Brain microvascular endothelial cell (primary cell): ENCODE measurements around the gene SASH1.
"Not testable (repeated sequence)": the region's sequence is repeated elsewhere in the genome, so short reads cannot be mapped to it uniquely, and the experiment has no call there.

Source experiments
- DNase-seq: peaks from one replicate; pipeline ENCODE4 v3.0.0-alpha.2; 2020
- H3K27ac ChIP-seq: fragments of 250-450 bp; sonication (Bioruptor Pico); 2 replicates; pipeline ENCODE4 v1.5.1; 2020; ENCODE audit warnings: mild to moderate bottlenecking, moderate library complexity
- H3K27me3 ChIP-seq: fragments of 250-450 bp; sonication (Bioruptor Pico); replicated peaks from 2 replicates; pipeline ENCODE4 v1.5.1; 2020; ENCODE audit warnings: mild to moderate bottlenecking
- H3K36me3 ChIP-seq: fragments of 250-450 bp; sonication (Bioruptor Pico); replicated peaks from 2 replicates; pipeline ENCODE4 v1.5.1; 2020; ENCODE audit warnings: mild to moderate bottlenecking
- H3K4me3 ChIP-seq: 2 replicates; pipeline ENCODE4 v1.5.1; 2011; ENCODE audit warnings: low read depth, mild to moderate bottlenecking, control low read depth, low read length, moderate library complexity
- CTCF ChIP-seq: IDR thresholded peaks from 2 replicates; pipeline ENCODE4 v1.5.1; 2011; ENCODE audit warnings: low read depth, mild to moderate bottlenecking, moderate library complexity, low read length, control low read depth, inconsistent platforms; ENCODE audit errors: missing control alignments
- in situ Hi-C: cut with HindIII; loops from 2 replicates; pipeline ENCODE4 v1.10.0; 2017; ENCODE audit warnings: low sequenced_read_pairs, low pct_ligation_motif_present

The SASH1 gene

GRCh38 chr6:148383658-148384368 is 41.2 kb downstream of the SASH1 start:
- H3K27ac ChIP-seq = no peak overlapping the region
- H3K27me3 ChIP-seq = no peaks in the 10 kb centered on the region
- no peak for TF ChIP-seq CTCF
- no peak overlapping the region for H3K4me3 ChIP-seq
- no peak for DNase-seq
- no peaks in the 10 kb centered on the region for H3K36me3 ChIP-seq
- in situ Hi-C loops = no loop called here

GRCh38 chr6:148385379-148385778 is 42.7 kb downstream of the SASH1 start:
- H3K27ac ChIP-seq = no peak overlapping the region
- no peak for TF ChIP-seq CTCF
- no peaks in the 10 kb centered on the region for H3K36me3 ChIP-seq
- in situ Hi-C loops = no loop called here
- H3K27me3 ChIP-seq = no peaks in the 10 kb centered on the region
- DNase-seq = no peak
- no peak overlapping the region for H3K4me3 ChIP-seq

DNA sequence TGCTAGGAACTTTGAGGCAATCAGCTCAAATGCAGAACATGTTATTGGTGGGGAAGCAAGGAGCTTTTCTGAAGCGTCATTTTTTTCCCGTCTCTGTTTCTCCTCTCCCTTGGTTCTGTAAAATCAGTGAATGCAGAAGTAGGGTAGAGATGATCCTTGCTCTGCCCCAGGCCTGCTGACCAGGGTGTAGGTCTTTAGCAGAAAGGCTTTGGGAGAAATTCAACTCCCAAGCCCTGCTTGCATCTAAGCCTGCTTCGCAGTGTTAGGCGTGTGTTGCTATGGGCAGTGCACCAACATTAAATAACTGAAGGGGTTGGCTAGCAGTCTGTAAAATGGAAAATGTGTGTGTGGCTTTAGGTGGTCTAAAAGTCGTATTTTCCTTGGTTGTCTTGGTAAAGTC is 45.9 kb downstream of the SASH1 start:
- in situ Hi-C loops = no loop called here
- no peak overlapping the region for H3K27ac ChIP-seq
- no peak overlapping the region for H3K4me3 ChIP-seq
- no peak for DNase-seq
- H3K36me3 ChIP-seq = no peaks in the 10 kb centered on the region
- no peaks in the 10 kb centered on the region for H3K27me3 ChIP-seq
- TF ChIP-seq CTCF = no peak

DNA sequence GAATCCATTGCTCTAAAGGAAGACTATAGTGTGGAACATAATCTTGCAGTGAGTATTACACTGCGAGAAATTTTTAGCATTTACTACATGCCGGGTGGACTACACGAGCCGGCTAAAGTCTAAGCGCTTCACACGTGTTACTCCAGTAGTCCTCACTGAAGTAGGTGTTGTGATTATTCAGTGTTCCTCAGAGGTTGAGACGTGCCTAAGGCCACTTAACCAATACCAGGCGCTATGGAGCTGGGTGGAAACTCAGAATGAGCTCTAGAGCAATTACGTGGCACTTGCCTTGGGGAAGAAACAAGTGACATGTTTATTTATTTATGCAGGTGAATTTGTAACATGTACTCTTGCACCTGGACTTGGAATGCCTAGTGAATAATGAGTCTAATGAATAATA is 46.4 kb downstream of the SASH1 start:
- H3K27ac ChIP-seq = no peak overlapping the region
- TF ChIP-seq CTCF = no peak
- DNase-seq = no peak
- in situ Hi-C loops = no loop called here
- H3K4me3 ChIP-seq = no peak overlapping the region
- H3K36me3 ChIP-seq = no peaks in the 10 kb centered on the region
- no peaks in the 10 kb centered on the region for H3K27me3 ChIP-seq

DNA sequence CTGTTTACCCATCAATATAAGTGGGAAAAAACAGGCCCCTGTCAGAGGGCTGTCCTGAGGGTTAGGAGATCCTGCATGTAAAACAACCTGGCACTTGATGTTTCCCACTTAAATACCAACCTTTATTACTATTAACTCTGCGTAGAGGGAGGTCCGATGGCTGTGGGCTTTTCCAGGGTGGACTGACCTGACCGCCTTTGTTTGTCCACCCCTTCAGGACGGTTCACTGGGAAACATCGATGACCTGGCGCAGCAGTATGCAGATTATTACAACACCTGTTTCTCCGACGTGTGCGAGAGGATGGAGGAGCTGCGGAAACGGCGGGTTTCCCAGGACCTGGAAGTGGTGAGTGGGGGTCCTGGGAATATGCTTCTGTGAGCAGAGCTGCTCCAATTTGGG is 47.3 kb downstream of the SASH1 start:
- H3K27me3 ChIP-seq = no peaks in the 10 kb centered on the region
- no peak overlapping the region for H3K27ac ChIP-seq
- DNase-seq = no peak
- H3K4me3 ChIP-seq = no peak overlapping the region
- TF ChIP-seq CTCF = no peak
- H3K36me3 ChIP-seq = no peaks in the 10 kb centered on the region
- in situ Hi-C loops = no loop called here

GRCh38 chr6:148392127-148392526 is 49.5 kb downstream of the SASH1 start:
- H3K4me3 ChIP-seq, H3K27ac ChIP-seq, H3K36me3 ChIP-seq, H3K27me3 ChIP-seq, DNase-seq, in situ Hi-C loops: not testable (repeated sequence)
